Smooth muscle cell of the brain vasculature (primary cell): ENCODE results near the gene TBC1D22A.

Source experiments
- DNase-seq: peaks from one replicate; pipeline ENCODE4 v3.0.0-alpha.2; 2012; ENCODE audit warnings: low read depth, low spot score

TBC1D22A gene

GRCh38 chr22:47030881-47031627, 268.6 kb downstream of the TBC1D22A start:
- no peak for DNase-seq

GRCh38 chr22:47031628-47031915, 269.1 kb downstream of the TBC1D22A start:
- DNase-seq, result no peak

- DNase-seq, result no peak
Measured at GRCh38 chr22:47032091-47032943, 269.9 kb downstream of the TBC1D22A start.

- no peak for DNase-seq
Measured at GRCh38 chr22:47032956-47033647, 270.7 kb downstream of the TBC1D22A start.

DNA sequence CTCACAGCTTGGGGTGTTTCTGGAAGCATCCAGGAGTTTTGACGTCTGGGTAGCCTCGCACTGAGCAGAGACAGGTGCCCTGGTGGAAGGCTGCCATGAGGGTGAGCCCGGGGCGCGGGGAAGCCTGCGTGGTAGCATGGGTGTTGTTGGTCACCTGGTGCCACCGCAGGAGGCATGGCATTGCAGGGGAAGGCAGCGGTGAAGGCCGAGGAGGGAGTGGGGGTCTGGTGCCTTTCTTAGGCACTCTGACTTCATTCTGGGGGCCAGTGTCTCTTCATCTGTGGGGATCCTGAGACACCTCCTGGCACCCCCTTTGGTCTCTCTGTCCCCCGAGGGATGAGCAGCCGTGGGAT, 271.2 kb downstream of the TBC1D22A start:
- DNase-seq, result no peak

DNA sequence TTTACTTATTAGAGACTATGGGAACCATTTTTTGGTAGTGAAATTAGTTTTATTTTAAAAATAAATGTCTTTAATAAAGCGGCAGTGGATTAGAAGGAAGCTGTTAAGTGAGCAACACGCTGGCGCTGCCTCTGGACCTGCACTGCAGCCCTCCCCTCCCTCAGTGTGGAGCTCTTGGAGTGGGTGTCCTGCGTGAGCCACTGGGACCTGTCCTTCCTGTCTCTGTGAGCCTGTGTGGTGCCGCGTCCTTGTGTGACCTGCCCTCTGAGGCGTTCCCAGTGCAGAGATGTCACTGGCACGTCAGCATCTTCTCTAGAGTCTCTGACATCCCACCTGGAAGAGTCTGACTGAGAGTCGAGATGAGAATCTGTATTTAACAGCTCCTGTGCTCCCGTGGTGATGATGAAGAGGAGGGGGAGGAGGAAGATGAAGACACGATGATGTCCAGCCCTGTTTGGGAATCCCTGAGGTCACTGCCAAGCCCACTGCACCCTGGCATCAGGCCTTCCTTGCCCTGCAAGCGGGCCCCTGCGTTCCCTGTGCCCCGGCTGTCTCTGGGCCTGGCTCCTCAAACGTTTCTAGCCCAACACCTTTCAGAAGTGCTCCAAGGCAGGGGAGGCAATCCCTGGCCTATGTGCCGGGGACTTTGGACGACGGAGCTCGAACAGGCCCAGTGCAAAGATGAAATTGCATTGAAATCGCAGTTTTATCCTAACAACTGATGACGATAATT, 271.8 kb downstream of the TBC1D22A start:
- DNase-seq, result no peak

DNA sequence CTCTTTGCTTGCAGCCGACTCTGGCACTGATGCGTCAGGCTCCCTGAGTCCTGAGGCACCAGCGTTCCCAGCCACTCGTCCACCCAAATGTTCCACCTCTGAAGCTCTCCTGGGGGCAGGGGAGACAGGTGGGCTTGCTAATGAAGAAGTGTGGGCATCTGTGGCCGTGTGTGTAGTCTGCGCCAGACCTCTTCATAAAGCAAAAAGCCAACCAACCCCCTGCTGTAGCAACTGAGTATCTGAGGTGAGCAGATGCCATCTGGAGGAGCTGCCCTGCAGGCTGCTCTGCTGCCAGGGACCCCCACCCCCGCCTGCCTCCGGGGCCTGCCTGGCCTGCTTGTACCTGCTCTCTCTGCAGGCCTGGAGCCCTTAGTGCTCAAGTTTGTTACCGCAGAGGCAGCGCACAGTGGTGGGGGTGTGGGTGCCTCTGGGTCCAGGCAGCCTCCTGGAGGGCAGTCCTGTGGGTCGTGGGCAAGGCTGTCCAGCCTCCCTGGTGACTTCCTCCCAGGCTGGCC, 272.5 kb downstream of the TBC1D22A start:
- DNase-seq, result no peak

- DNase-seq, result no peak
Measured at GRCh38 chr22:47035425-47035881, 273.0 kb downstream of the TBC1D22A start.

GRCh38 chr22:47036352-47036751, 273.9 kb downstream of the TBC1D22A start:
- no peak for DNase-seq

DNA sequence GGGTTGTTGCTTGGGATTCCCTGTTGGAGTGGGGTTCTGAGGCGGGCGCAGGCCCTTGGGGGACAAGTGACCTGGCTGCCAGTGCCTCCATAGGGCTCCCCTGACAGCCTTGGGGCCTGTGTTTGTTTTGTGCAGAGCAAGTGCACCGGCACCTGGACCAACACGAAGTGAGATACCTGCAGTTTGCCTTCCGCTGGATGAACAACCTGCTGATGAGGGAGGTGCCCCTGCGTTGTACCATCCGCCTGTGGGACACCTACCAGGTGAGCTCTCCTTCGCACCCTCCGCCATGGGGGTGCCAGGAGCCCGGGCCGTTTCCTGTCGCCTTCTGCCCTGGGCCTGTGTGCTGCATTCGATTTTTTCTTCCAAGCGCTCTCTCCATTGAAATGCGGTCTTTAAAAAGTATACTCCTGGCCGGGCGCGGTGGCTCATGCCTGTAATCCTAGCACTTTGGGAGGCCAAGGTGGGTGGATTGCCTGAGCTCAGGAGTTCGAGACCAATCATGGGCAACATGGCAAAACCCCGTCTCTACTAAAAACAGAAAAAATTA, 274.6 kb downstream of the TBC1D22A start:
- DNase-seq, result no peak

DNA sequence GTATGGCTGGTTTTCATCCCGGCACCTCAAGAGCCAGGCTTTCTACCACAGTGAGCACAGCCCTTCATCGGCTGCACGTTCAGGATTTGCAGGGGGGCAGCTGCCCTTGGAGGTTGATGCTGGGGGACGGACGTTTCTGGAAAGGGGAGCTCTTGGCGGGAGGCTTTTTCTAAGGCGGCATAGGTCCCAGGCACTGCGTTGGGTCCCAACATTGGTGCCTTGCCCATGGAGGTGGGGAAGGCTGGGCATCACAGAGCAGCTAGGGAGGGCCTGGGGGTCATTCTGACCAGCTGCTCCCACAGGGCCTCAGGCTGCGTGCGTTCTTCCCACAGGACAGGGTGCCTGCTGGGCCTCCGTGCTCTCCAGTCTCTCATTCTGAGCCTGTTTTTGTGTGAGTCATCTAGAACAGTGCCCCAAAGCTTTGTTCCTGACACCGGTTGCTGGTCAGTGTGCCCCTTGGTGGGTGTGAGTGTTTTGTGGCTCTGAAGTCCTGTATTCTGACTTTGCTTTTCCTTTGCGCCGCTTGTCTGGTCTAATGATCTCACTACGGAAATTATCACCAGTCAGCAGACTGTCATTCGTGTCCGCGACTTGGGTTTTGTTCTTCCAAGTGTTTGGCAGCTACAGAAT, 275.9 kb downstream of the TBC1D22A start:
- peak; percentile 6 for DNase-seq

DNA sequence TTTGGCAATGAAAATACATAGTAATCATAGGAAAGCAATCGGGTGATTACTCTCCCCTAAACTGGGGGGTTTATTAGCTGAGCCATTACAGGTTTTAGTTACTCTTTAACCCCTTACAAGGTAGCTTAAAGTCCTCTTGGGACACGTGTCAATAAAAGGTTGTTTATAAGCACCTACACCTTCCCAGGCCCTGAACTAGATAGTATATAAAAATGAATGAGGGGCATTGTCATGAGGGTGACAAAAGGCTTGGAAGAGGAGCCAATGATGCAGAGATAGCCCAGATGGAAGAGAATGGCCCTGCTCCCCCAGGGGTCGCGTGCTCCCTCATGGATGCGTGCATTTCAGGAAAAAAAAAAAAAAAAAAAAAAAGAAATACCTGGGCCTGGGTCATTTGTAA, 276.9 kb downstream of the TBC1D22A start:
- DNase-seq, result no peak

DNA sequence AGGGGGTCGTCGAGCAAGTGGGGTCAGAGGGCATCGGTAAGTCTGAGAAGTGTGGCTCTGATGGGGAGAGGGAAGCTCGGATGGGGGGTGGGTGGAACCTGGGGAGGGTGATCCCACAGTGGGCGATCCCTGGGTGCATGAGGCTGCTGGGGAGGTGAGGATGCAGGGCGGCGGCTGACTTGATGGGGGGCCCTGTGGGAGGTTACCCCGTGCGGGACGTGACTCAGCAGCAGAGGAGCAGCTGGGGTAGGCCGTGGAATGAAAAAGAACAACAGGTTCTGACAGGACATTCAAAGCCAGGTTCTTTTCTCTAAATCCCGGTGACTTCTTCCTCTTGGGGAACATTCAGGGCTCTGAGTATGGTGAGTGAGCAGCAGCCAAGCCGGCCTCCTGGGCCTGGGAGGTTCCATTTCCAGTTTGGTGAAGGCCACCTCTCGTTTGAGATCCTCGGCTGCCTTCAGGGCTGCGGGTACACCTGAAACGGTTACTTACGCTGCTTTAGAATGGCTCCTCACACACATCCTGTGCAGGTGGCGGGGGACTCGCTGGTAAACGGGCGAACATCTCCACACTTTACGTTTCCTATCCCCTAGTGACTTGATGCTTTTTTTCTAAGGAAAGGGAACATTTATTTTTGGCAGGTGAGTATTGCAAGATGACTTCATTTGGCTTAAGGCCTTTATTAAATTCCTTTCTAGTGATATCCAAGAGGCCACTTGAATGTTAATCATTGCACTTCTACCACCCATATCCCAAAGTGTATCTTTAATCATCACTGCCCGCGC, 278.2 kb downstream of the TBC1D22A start:
- no peak for DNase-seq

DNA sequence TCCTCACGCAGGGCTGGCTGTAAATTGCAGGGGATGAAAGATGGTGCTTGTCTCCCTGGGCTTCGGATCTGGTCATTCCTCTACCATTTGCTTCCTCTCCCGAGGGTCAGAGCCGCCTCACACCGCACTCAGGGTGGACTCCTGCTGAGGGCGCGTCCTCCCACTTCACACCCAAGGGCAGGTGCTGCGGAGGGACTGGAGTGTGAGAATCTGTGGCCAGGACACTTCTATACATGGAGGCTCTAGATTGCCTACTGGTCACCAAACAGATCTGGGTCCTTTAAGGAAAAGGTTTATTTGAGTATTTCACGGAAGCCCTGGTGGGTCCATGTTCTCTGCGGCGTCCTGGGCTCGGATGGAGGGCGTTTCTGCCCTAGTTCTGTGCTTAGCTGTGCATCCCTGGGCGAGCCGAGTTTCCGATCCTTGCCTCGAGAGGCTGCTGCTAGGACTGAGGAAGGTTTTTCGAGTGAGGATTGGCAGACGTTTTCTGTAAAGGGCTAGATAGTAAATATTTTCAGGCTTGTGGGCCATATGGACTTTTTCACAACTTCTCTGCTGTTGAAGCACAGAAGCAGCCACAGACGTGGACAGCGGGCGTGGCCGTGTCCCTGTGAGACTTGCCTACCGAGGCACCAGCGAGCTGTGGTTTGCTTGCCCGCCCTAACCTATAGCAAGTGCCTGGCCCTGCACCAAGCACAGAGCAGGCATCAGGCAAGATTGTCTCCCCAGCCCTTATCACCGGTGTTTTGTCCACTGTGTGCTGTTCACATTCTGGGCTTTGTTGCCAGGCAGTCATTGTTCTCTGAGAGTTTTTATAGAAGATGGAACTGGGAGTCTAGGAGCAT, 279.0 kb downstream of the TBC1D22A start:
- DNase-seq, result no peak

- DNase-seq, result no peak
Measured at GRCh38 chr22:47042116-47042825, 279.8 kb downstream of the TBC1D22A start.

DNA sequence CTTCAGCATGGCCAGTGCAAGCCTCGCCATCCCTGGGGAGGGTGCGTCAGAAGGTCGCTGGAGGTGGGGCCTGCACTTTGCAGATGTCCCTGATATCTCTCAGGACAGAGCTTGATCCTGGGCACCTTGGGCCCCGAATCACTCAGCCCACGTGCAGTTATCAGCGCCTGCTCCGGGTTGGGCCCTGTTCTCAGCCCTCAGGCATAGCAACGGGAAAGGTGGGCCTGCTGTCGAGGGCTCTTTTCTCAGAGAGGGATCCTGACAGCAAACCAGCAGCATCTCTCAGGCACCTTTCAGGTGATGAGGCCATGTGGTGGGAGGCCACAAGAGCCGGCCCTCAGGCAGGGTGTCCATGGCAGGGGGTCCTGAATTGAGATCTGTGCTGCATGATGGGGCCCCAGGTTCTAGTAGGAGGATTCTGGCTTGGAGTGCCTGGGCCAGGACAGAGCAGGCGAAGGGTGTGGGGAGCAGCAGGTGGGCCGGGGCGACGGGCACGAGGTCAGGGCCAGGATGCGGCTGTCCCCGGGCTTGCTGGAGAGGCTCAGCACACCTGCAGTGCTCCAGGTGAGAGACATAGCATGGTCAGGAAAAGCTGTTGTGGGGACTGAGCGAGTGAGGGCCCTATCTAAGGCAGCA, 280.5 kb downstream of the TBC1D22A start:
- DNase-seq, result no peak

- no peak for DNase-seq
Measured at GRCh38 chr22:47043835-47044721, 281.6 kb downstream of the TBC1D22A start.
